B cell (primary cell): ENCODE data around the gene BNC2. TPM values are rescaled to one million over a fixed set of nuclear protein-coding genes. Genes with fewer than 3 reads are reported as not detected.

Experiments used
- ATAC-seq: fragments of 200-7000 bp; cut with Tn5 transposase; one replicate; pipeline ENCODE4 v1.10.0; 2021; ENCODE audit warnings: low read depth, mild to moderate bottlenecking, moderate number of reproducible peaks, moderate library complexity
- CTCF ChIA-PET: fragments of 350-600 bp; sonication (Branson Sonifier 250); formaldehyde crosslinking; loops from one replicate; lab custom pipeline; 2021; ENCODE audit warnings: antibody characterized with exemption, inconsistent platforms; lab: Charles Lee
- POLR2A ChIA-PET: fragments of 350-600 bp; sonication (Branson Sonifier 250); formaldehyde crosslinking; loops from one replicate; lab custom pipeline; 2021; ENCODE audit warnings: antibody characterized with exemption; lab: Charles Lee
- DNase-seq: peaks from one replicate; pipeline ENCODE4 v3.0.0; 2013
- H2AFZ ChIP-seq: 2 replicates; pipeline ENCODE4 v1.6.1; 2012; ENCODE audit warnings: mild to moderate bottlenecking, low read depth, low read length; ENCODE audit not compliant: insufficient read depth, poor library complexity, severe bottlenecking
- H3K27ac ChIP-seq, 2 donors: 1 replicate in 1 of 2; 2 replicates in 1 of 2; pipeline ENCODE4 v1.5.1; 2012 to 2013; ENCODE audit warnings: low read length in 2 of 2, mild to moderate bottlenecking in 2 of 2, moderate library complexity in 1 of 2
- H3K27me3 ChIP-seq, 4 experiments: fragments of 200-600 bp in 1 of 4; sonication (generic) in 1 of 4; replicated peaks in 1 of 4; 1 replicate in 2 of 4; 2 replicates in 2 of 4; pipeline versions ENCODE4 v1.6.1 to v1.7.0; 2013 to 2016; ENCODE audit warnings: low read length in 3 of 4, mild to moderate bottlenecking in 2 of 4, mixed read lengths in 1 of 4, moderate library complexity in 1 of 4; ENCODE audit not compliant: insufficient read depth in 4 of 4, control insufficient read depth in 3 of 4; ENCODE audit errors: control extremely low read depth in 1 of 4
- H3K36me3 ChIP-seq, 2 experiments: replicated peaks in 1 of 2; 1 replicate in 1 of 2; 2 replicates in 1 of 2; pipeline versions ENCODE4 v1.6.1 to v1.7.1; 2013; ENCODE audit warnings: low read length in 1 of 2; ENCODE audit not compliant: insufficient read depth in 2 of 2, control insufficient read depth in 1 of 2; ENCODE audit errors: control extremely low read depth in 1 of 2, extremely low read depth in 1 of 2
- H3K4me1 ChIP-seq, 2 donors: fragments of 200-600 bp in 1 of 2; sonication (generic) in 1 of 2; 1 replicate in 1 of 2; 2 replicates in 1 of 2; pipeline versions ENCODE4 v1.5.1 to v1.6.1; 2013 to 2017; ENCODE audit warnings: low read length in 2 of 2; ENCODE audit not compliant: control insufficient read depth in 2 of 2, insufficient read depth in 2 of 2
- H3K4me2 ChIP-seq: replicated peaks from 2 replicates; pipeline ENCODE3; 2012; ENCODE audit warnings: mild to moderate bottlenecking, low read depth, low read length; ENCODE audit not compliant: poor library complexity, severe bottlenecking
- H3K4me3 ChIP-seq, 5 experiments: fragments of 200-600 bp in 1 of 5; sonication (generic) in 1 of 5; 1 replicate in 3 of 5; 2 replicates in 2 of 5; pipeline versions ENCODE4 v1.5.1 to v1.7.0; 2011 to 2016; ENCODE audit warnings: low read length in 4 of 5, mild to moderate bottlenecking in 4 of 5, low read depth in 2 of 5, control low read depth in 1 of 5, moderate library complexity in 1 of 5; ENCODE audit not compliant: insufficient read depth in 1 of 5; ENCODE audit errors: control extremely low read depth in 1 of 5, extremely low read depth in 1 of 5
- H3K79me2 ChIP-seq: fragments of 200-600 bp; sonication (generic); one replicate; pipeline ENCODE4 v1.6.0; 2016; ENCODE audit warnings: low read length; ENCODE audit not compliant: control insufficient read depth, insufficient read depth
- H3K9ac ChIP-seq: fragments of 200-600 bp; sonication (generic); 2 replicates; pipeline ENCODE4 v1.6.1; 2017; ENCODE audit warnings: mild to moderate bottlenecking, low read length, moderate library complexity
- H3K9me3 ChIP-seq, 3 donors: one replicate each; pipeline versions ENCODE4 v1.6.1 to v1.7.1; 2013; ENCODE audit warnings: low read length in 2 of 3; ENCODE audit not compliant: control insufficient read depth in 2 of 3, insufficient read depth in 1 of 3; ENCODE audit errors: control extremely low read depth in 1 of 3
- H4K20me1 ChIP-seq: 2 replicates; pipeline ENCODE4 v1.6.0; 2012; ENCODE audit warnings: mild to moderate bottlenecking, low read length; ENCODE audit not compliant: insufficient read depth, control insufficient read depth, poor library complexity, severe bottlenecking
- H3K27ac Mint-ChIP-seq: one replicate; pipeline ENCODE4 v1.8.0; 2021; ENCODE audit warnings: mixed read lengths
- H3K27me3 Mint-ChIP-seq: one replicate; pipeline ENCODE4 v1.8.0; 2021; ENCODE audit warnings: mixed read lengths
- H3K4me1 Mint-ChIP-seq: one replicate; pipeline ENCODE4 v1.8.0; 2021; ENCODE audit warnings: mixed read lengths
- H3K4me3 Mint-ChIP-seq: one replicate; pipeline ENCODE4 v1.8.0; 2021; ENCODE audit warnings: mixed read lengths
- H3K9me3 Mint-ChIP-seq: one replicate; pipeline ENCODE4 v1.8.0; 2022; ENCODE audit warnings: mixed read lengths; ENCODE audit not compliant: insufficient read depth
- EZH2 ChIP-seq: IDR thresholded peaks from 2 replicates; pipeline ENCODE4 v1.6.1; 2012; ENCODE audit warnings: borderline replicate concordance, low read depth, mild to moderate bottlenecking, moderate library complexity, low read length; ENCODE audit not compliant: insufficient read depth, poor library complexity, severe bottlenecking
- WGBS: methylation state at CpG from one replicate; pipeline ENCODE4 v1.1.5; 2013; ENCODE audit warnings: missing lambda C conversion rate; ENCODE audit not compliant: insufficient coverage; 5-methylcytosine and 5-hydroxymethylcytosine counted together
- intact Hi-C: fragments of 100-400 bp; cut with micrococcal nuclease; formaldehyde crosslinking; loops from one replicate; pipeline ENCODE4 v1.10.0; 2022
- polyA plus RNA-seq: library from polyadenylated mRNA; depleted of rRNA; stranded (reverse); fragments of >200 nt; gene quantifications from 2 replicates; pipeline ENCODE4 v1.2.3, GENCODE V29; 2012
- total RNA-seq, 2 donors: library from RNA; stranded (reverse); fragments of 120-200 nt in 1 of 2; gene quantifications; 1 replicate in 1 of 2; 2 replicates in 1 of 2; pipeline versions ENCODE4 v1.2.3 to v1.2.4, GENCODE V29; 2013 to 2022
- TF ChIP-seq, protein P1 (sequence below): fragments of 200-600 bp; IDR thresholded peaks from one replicate; pipeline ENCODE4 v1.8.0; 2022; ENCODE audit warnings: antibody characterized with exemption, mild to moderate bottlenecking

The BNC2 gene
- total and polyA plus RNA-seq, 2 donors (not counting 1 experiment from before 2014, with no cell fraction given) = 0.01 TPM; not detected in 1

DNA sequence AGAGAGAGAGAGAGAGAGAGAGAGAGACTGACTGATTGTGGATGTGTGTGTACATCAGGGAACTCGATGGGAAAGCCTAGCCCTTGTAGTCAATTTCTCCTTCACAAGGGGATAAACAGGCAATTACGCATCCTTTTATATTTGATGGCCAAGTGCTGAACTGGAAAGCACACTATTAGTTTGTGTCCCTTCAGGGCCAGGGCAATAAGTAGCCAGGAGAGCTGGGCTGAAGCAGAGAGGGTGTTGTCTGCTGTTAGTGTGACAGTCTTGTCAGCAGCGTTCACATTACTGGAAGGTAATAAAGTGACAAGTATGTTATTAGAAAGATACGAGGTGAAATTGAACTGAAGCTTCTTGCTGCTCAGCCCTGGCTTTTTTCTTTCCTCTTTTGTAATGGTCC lies 457.7 kb downstream of the BNC2 start:
- Histone ChIP-seq H3K9me3 (no peaks in the 10 kb centered on the region), H2AFZ (no peak overlapping the region), H3K36me3 (no peaks in the 10 kb centered on the region), H4K20me1 (no peaks in the 10 kb centered on the region), H3K4me1 (no peaks in the 10 kb centered on the region), H3K4me2 (no peak overlapping the region), H3K79me2 (no peaks in the 10 kb centered on the region), H3K27me3 (no peaks in the 10 kb centered on the region), H3K4me3 (no peak overlapping the region), H3K9ac (no peak overlapping the region), H3K27ac (no peak overlapping the region)
- Mint-ChIP-seq H3K4me1 (no peaks in the 10 kb centered on the region), H3K27ac (no peak overlapping the region), H3K27me3 (no peaks in the 10 kb centered on the region), H3K9me3 (peaks cover 3% of the 10 kb centered on the region), H3K4me3 (no peak overlapping the region)
- CTCF ChIA-PET = no interaction called here
- DNase-seq (no peak), ATAC-seq (no peak)
- TF ChIP-seq, protein P1, sequence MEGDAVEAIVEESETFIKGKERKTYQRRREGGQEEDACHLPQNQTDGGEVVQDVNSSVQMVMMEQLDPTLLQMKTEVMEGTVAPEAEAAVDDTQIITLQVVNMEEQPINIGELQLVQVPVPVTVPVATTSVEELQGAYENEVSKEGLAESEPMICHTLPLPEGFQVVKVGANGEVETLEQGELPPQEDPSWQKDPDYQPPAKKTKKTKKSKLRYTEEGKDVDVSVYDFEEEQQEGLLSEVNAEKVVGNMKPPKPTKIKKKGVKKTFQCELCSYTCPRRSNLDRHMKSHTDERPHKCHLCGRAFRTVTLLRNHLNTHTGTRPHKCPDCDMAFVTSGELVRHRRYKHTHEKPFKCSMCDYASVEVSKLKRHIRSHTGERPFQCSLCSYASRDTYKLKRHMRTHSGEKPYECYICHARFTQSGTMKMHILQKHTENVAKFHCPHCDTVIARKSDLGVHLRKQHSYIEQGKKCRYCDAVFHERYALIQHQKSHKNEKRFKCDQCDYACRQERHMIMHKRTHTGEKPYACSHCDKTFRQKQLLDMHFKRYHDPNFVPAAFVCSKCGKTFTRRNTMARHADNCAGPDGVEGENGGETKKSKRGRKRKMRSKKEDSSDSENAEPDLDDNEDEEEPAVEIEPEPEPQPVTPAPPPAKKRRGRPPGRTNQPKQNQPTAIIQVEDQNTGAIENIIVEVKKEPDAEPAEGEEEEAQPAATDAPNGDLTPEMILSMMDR = no peak
- no peak for TF ChIP-seq EZH2
- WGBS = 100% methylated on average over 1 of the region's 4 CpGs
- POLR2A ChIA-PET = no interaction called here
- intact Hi-C loops = no loop called here

DNA sequence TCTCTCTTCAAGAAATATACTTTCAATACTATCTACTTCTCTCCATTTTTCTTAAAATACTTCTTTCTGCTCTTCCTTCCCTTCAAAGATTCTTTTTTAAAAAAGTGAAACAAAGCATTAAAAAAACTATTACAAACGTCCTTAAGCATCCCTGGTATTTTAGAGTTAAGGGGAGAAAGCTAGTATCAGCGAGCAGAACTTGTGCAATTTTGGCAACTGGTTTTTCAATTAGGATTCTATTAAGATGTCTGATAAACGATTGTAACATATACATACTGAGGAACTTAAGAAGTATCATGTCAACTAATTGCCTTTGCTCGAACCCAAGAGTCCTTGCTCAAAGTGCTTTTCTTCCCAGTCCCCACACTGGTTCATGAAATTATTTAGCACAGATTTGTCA lies 459.2 kb downstream of the BNC2 start:
- Histone ChIP-seq H3K9ac (no peak overlapping the region), H3K36me3 (no peaks in the 10 kb centered on the region), H3K4me2 (no peak overlapping the region), H2AFZ (no peak overlapping the region), H3K27ac (no peak overlapping the region), H3K27me3 (no peaks in the 10 kb centered on the region), H3K9me3 (no peaks in the 10 kb centered on the region), H3K4me3 (no peak overlapping the region), H4K20me1 (no peaks in the 10 kb centered on the region), H3K4me1 (no peaks in the 10 kb centered on the region), H3K79me2 (no peaks in the 10 kb centered on the region)
- DNase-seq (no peak), ATAC-seq (no peak)
- Mint-ChIP-seq H3K9me3 (peaks cover 3% of the 10 kb centered on the region), H3K4me3 (no peak overlapping the region), H3K27ac (no peak overlapping the region), H3K4me1 (no peaks in the 10 kb centered on the region), H3K27me3 (no peaks in the 10 kb centered on the region)
- POLR2A ChIA-PET = no interaction called here
- intact Hi-C loops = no loop called here
- CTCF ChIA-PET = no interaction called here
- whole genome bisulfite sequencing = 83% methylated on average over 1 of the region's 4 CpGs
- no peak for TF ChIP-seq EZH2
- TF ChIP-seq, protein P1 = no peak
